Measurements from ENCODE around the gene TUSC2. TPM values are rescaled to one million over a fixed set of nuclear protein-coding genes. Genes with fewer than 3 reads are reported as not detected.
A peak's percentile ranks its signal among the peaks of the same experiment; 100 is the strongest.

The TUSC2 gene
- total RNA-seq, 1 donor from 2014 or later, result 12.2 TPM

DNA sequence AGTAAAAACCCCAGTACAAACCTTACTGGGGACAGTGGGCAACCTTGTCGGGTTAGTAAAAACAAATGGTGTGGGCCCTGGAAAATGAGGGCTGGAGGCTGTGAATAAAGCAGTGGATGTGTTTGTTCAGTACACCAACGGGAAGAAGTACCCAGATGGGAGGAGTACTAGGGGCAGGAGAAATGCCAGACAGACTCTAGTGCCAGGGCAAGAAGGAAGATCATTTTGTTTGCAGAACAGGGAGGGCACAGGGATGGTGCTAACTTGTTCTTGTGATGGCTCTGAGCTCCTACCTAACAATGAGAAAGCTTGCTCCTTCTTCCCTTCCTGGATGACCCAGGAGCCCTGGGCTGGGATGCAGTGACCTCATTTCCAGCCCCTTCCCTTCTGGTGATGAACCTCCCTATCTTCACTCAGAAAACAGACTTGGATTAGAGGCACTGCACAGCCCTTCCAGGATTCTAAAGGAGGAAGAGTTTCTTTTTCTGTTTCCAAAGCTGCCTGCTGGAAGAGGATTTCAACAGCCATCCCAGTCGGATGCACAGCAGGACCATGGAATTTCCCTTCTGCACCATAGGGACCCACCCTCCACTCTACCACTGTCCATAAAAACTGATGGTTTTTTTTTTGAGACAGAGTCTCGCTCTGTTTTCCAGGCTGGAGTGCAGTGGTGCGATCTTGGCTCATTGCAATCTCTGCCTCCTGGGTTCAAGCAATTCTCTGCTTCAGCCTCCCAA lies 6.5 kb upstream of the TUSC2 start:
- no peak for ATAC-seq

GRCh38 chr3:50333744-50334328 lies 5.8 kb upstream of the TUSC2 start:
- ATAC-seq, result no peak

DNA sequence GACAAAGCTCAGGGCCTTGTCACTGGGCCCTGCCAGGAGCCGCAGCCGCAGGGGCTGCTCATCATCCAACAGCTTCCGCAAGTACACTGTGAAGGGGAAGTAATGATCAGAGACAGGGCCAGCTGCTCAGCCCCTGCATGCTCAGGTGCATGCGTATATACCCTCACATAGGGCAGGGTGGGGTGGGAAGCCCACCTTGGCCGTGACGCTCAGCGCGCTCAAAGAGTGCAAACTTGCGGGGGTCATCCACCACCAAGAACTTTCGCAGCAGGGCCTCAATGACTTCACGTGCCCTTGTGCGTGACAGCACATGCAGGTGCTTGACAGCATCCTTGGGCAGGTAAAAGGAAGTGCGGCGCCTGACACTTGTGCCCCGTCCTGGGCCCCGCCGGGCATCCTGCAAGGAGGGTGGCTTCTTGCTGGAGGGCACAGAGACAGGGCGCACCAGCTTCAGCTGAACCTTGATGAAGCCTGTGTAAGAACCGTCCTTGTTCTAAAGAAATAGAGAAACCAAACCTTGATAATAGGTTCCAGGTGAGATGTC lies 3.4 kb upstream of the TUSC2 start:
- ATAC-seq, result no peak

GRCh38 chr3:50330330-50330729 lies 2.3 kb upstream of the TUSC2 start:
- ATAC-seq, result no peak

DNA sequence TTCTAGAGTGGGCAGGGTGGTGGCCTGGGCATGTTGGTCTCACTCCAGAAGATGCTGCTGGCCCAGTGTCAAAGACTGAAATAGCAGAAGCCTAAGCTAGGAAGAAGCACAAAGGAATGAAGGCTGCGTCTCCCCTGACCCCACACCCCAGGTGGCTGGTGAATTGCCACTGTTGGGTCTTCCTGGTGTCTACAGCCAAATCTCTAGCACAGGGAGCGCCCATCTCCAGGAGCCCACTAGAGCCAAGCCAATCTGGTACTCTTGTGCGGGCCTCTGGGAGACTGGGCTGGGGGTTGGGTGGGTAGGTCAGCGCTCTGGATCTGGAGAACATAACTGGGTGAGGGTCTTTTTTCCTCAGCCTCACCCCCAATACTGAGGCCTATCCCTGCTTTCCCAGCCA lies 894 bp downstream of the TUSC2 start:
- ATAC-seq, result no peak

DNA sequence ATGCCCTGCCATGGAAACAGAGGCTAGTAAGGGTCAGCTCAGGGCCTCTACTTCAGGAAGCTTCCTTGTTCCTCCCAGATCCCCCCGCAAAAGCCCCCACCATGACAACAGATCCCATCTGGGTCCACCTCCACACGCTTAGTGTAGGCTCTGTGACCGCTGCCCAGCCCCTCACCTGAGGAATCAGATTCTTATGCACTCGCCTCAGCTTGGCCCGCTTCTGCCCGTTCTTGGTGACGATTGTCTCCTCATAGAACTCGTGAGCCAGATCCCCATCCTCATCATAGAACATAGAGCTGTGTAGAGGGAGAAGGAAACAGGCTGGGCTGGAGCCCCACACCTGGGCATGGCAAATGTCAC lies 1.9 kb downstream of the TUSC2 start:
- no peak for ATAC-seq

- no peak for ATAC-seq
Measured at GRCh38 chr3:50325497-50326181, 2.4 kb downstream of the TUSC2 start.

DNA sequence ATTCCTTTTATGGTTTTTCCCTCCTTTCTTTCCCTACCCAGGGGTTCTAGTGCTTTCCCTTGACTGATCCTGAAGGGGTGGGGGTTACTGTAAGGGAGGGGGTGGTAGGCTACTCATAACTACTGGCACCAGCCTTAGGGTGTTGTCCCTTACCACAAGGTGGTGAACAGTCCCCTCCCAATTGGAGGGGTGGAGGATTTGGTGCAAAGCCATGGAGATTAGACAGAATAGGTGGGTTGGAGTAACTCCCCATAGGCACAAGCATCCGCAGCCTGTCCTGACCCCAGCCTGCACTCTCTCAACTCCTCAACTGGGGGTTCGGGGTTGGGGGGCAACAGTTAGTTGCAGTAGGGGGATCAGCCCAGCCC lies 2.9 kb downstream of the TUSC2 start:
- ATAC-seq, result no peak

GRCh38 chr3:50324351-50325112 lies 3.5 kb downstream of the TUSC2 start:
- peak; percentile 6 for ATAC-seq

DNA sequence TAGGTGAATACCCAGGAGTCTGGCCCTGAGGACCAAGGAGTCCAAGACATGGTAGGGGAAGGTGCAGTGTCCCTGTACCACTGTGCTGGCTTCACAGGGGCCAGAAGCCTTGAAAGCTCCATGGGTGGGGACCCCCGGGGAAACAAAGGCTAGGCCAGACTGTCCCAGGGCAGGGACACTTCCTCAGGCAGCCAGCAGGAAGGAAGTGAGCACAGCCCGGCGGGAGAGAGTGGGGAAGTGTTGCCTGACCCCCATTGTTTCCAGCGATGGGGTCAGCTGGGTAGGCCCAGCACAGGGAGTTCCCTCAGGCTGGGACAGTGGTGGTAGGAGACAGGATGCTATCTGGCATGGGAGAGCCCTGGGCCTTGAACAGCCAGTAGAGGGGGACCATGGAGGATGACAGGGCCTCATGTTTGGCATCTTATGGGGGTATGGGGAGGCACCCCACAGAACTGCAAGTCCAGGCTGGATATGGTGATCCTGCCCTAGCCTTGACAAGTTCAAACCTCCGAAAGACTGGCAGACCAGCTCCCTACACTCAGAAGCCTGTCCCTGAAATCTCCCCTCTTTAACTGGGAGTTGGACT lies 4.3 kb downstream of the TUSC2 start:
- no peak for ATAC-seq

- ATAC-seq, result no peak
Measured at GRCh38 chr3:50323092-50323600, 4.9 kb downstream of the TUSC2 start.

GRCh38 chr3:50322386-50323091 lies 5.5 kb downstream of the TUSC2 start, which contains the start of gene HYAL2:
Gene HYAL2, minus strand, starts transcription at chr3:50322745. Its CDS starts 2,256 bp downstream, at chr3:50320489.
- no peak for ATAC-seq

DNA sequence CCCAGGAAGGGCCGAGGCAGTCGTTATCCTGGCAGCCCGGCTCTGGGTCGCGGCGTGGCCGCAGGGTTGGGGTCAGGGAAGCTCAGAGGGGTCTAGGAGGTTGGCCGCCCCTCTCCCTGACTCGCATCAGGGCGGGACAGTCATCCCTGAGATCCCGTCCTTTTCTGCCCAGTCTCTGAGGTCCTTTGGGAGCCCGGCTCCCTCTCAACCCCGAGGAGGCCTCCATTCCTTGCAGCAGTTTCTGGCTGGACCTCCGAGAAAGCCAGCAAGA lies 6.0 kb downstream of the TUSC2 start:
- ATAC-seq, result no peak

DNA sequence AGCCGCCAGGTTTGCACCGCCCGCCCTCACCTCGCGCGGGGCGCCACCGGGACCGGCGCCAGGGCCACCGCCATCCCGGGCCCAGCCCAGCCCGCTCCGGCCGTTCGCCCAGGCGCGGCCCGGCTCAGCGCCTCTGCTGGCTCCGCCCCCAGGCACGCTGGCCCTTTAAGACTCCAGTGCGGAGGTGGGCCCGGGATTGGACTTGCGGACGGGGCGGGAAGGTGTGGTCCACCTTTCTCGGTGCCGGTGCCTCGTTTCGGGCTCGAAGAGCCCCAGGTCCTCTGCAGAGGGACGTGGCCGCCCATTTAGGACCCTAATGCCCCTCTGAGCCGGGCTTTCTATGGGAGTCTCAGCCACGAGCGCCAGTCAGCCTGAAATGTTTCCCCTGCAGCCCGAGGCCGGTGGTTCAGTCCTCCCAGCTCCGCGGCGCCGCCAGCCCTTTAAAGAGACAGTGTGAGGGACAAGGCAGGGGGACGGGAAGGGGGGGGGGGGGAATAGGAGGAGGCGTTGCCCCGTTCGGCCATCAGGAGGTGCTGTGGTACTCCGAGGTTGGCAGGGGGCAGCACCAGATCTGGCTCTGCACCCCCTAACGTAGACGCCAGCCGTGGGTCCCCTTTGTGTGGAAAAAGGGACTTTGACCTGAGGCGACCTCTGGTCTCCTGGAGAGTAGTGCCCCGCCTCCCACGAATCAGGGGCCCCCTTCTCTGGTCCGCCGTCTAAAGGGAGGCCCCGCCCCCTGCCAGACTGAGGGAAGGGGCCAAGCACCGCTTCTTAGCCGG lies 6.5 kb downstream of the TUSC2 start:
- peak; percentile 56 for ATAC-seq

DNA sequence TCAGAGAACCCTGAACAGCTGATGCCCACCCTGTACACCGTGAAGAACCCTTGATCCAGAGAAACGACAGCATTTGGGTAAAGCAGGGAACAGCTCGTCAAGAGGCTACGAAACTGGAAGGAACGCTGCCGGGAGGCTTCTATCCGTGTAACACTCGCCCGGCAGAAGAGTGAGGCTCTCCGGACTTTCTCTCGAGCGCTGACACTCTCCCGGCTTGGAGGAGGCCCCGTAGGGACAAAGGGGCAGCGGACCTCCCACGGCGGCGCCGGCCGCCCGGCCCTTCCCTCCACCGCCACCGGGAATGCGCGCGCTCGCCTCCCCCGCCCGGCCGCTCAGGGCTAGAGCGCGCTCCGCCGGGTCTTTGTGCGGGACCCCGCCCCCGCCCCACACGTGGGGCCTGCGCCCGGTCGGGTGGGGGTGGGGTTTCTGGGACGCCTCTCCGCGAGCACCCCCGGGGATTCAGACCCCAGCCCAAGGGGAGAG lies 7.1 kb downstream of the TUSC2 start:
- peak; percentile 43 for ATAC-seq

DNA sequence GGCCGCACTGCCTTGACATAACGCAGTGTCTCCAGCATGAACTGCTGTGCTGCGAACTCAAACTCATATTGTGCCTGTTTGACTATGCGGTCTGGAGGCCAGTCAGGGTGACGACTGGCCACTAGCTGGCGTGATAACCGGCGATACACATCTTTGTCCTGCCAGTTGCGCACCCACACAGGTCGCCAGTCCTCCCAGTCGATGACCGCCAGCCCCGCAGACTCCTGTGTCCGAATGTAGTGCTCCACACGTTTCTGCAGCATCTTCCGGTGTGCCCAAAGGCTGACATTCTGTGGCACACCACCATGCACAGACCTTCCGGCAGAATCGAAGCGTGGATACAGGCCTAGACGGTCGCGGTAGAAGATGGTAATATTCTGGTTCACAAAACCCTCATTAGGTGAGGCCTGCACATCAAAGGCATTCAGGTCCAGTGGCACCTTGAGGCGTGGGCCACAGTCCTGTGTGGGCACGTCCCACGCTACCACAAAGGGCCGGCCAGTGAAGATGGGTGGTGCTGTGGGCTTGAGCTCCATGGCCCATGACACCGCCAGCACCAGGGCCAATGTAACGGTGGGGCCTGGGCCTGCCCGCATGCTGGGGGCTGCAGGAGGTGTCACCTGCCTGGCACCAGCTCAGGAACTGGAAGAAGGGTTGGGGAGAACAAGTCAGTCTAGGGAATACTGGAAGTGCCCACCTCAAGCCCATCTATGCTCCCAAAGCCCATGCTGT lies 8.0 kb downstream of the TUSC2 start:
- no peak for ATAC-seq

- ATAC-seq, result no peak
Measured at GRCh38 chr3:50319181-50319893, 8.7 kb downstream of the TUSC2 start.

- ATAC-seq, result no peak
Measured at GRCh38 chr3:50318615-50319014, 9.4 kb downstream of the TUSC2 start.

DNA sequence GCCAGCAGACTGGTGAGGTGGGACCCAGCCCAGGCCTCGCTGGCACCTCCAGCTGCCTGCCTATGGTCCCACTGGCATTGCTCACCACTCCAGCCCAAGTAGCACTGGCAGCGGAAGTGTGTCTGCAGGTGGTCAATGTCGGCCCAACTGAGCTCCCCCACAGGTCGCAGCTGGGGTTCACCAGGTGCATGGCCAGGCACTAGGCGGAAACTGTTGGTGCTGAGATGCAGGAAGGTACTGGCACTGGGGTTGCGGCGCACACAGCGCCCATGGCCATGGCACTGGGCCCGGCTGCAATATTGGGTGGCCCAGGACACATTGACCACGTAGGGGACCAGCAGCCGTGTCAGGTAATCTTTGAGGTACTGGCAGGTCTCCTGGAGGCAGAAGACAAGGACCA lies 9.9 kb downstream of the TUSC2 start:
- ATAC-seq, result no peak

DNA sequence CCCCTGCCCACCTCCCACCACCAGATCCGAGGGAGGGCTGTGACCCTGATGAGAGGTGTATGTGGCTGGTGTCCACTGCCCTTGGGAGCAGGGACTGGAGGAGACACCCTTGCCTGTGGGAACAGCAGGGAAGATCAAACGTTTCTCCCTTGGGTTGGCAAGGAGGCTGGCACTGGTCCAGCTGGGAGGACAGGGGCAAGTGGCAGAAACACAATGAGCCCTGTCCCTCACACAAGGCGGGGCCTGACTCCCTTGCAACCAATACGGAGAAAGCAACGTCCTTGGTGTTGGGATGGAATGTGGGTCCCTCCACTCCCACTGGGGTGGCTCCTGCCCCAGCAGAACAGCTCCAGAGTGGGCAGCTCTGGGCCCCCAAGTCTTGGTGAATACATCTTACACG lies 10.7 kb downstream of the TUSC2 start:
- peak; percentile 8 for ATAC-seq
